ENCODE results near the gene TFEC.

GRCh38 chr7:115965236-115965635, 65.3 kb downstream of the TFEC start:
- TF ChIP-seq CTCF (IDR thresholded peaks at IDR 0.05) (no peak), EZH2 (IDR thresholded peaks at IDR 0.05) (no peak)

Measured in neural progenitor cell (in vitro differentiated cells).